Measurements from ENCODE around the gene SERPINB10. TPM values are rescaled to one million over a fixed set of nuclear protein-coding genes. Genes with fewer than 3 reads are reported as not detected.

The SERPINB10 gene
- polyA plus RNA-seq (2013, experiment 1 of 2; ENCODE audit: insufficient read length): not detected
- polyA plus RNA-seq (2013, experiment 2 of 2; ENCODE audit: insufficient read length): not detected

GRCh38 chr18:63907664-63908063 lies at the start of gene SERPINB10:
SERPINB10 (plus strand) TSS chr18:63907958; CDS start chr18:63915511, 7,553 bp downstream.
- DNase-seq: no peak

DNA sequence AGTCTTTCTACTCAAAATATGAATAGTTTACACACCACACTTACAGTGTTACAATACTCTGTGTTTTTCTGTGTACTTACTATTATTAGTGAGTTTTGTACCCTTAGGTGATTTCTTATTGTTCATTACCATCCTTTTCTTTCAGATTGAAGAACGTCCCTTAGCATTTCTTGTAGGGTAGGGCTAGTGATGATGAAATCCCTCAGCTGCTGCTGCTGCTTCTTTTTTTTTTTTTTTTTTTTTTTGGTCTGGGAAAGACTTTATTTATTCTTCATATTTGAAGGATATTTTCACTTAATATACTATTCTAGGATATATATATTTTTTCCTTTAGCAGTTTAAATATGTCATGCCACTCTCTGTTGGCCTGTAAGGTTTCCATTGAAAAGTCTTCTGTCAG lies 49.3 kb upstream of the SERPINB10 start:
- DNase-seq: no peak

- DNase-seq: no peak
Measured at GRCh38 chr18:63859781-63860475, 47.8 kb upstream of the SERPINB10 start.

DNA sequence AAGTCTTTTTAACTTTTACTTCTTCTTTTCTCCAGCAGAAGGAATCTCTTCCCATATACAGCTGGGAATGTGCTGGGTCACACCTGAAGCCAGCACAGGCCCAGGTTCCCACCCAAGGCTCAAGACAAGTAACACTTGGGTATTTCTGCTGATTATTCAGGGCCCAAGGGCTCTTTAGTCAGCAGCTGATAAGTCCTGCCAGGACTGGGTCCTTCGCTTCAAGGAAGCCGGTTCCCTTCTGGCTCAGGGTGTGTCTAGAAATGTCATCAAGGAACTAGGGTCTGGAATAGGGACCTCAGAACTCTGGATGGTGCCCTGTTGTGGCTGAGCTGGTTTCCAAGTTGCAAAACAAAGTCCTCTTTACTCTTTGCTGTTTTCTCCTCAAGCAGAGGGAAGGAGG lies 47.2 kb upstream of the SERPINB10 start:
- DNase-seq: no peak

DNA sequence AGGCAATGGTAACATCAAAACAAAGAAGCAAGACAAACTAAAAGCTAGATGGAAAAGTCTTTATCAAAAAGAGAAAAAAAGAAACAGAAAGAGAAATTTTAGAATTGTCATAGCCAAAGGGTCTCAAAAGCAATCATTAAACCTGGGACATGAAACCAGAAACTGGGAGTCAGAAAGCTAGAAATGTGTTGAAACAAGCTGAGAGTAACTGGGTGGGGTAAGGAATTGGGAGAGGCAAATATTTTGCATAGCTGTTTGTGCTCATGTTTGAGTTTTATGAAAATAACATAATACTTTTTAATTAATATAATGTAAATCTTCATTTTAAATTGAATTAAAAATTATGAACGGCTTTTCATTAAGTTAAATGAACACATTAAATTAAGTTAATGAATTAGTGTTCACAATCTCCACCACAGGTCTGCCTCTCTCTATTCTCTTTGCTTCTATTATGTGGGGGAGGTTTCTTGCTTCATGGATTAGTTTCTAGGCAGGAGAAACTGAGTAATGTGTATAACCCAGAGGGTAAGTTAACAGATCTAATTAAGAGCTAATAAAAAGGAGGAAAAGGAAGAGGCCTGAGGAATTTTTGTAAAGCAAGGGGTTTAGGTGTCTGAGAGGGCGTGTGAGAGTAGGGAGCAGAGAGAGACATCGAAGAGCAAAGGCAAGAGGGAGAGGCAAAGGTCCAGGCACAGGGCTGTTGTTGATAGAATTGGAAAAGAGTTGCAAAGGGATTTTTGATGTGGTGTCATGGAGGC lies 40.2 kb upstream of the SERPINB10 start:
- no peak for DNase-seq

DNA sequence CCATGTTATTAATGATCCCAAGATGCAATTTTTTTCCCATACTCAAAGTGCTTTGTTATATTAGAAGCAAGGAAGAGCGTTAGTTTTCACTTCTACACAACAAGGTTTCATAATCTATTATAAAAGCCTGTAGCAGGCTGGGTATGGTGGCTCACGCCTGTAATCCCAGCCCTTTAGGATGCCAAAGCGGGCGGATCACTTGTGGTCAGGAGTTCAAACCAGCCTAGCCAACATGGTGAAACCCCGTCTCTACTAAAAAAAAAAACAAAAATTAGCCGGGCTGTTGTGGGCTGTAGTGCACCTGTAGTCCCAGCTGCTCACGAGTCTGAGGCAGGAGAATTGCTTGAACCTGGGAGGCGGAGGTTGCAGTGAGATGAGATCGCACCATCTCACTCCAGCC lies 39.2 kb upstream of the SERPINB10 start:
- no peak for DNase-seq

DNA sequence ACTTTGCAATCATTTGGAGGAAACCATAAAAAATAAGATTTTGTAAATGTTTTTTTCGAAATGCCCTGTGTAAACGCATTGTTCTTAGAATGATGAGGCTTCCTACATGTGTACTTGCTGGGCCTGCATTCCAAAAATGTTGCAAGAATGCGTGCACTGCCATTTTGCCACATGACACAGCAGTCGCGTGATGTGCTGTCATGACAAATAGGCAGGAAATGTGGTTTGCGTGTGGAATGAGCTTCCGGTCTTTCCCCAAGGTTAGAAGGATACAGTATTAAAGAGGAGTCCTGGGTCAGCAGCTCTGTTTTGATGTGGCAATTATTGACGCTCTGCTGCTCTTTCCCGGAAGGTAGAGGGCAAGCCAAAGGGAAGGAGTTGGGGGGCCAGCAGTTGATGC lies 38.4 kb upstream of the SERPINB10 start:
- DNase-seq: peak; percentile 92

- peak; percentile 37 for DNase-seq
Measured at GRCh38 chr18:63869851-63870250, 37.9 kb upstream of the SERPINB10 start.

GRCh38 chr18:63871836-63872235 lies 35.9 kb upstream of the SERPINB10 start:
- no peak for DNase-seq

DNA sequence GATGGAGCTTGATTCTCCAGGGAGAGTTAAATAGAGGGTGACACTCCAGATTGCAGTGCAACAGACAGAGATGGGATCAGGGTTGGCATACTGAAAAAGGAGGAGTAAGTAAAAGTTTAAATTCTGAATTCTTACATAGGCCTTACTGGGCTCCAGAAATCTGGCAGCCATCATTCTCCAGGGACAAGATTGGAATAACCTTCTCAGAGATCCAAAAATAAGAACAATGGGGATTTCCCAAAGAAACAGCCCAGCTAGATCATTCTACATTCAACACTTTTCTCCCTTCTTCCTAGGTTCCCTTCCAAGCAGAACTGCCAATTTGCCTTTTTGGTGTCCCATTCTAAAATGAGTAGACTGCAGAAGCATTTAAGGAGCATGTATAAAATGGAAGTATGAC lies 35.2 kb upstream of the SERPINB10 start:
- no peak for DNase-seq

DNA sequence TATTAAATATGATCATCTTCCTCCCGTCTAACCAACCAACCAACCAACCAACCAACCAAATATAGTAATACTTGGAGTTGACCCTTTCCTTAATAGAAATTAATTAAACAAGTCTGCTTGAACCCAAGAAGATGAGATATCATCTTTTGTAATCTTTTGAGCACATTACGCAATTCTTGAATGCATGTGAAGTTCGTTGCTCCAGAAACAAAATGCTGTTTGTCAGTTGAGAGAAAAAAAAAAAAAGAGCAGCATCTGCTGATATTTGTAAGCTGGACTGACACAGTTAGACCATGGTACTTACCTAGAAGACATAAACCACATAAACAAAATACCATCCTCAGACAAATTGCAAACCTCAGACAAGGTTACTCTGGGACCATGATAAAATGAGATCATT lies 29.4 kb upstream of the SERPINB10 start:
- peak; percentile 34 for DNase-seq

GRCh38 chr18:63878925-63879324 lies 28.8 kb upstream of the SERPINB10 start:
- no peak for DNase-seq

DNA sequence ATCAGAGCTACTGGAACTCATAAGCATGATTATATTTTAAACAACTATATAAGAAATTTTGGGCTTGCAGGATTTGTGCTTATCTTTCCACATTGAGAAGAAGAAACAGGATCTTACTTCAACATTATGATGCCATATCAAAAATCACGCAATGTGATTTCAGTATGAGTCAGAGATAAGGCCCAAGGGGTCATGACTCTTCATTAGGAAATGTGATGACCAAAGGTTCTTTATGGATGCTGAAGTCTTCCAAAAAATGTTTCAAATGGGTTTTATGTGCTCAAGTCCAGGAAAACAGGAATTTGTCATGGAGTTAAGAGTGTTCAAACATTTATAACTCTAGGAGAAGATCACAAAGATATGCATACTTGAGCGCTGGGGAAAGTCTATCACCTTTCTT lies 28.0 kb upstream of the SERPINB10 start:
- DNase-seq: no peak

DNA sequence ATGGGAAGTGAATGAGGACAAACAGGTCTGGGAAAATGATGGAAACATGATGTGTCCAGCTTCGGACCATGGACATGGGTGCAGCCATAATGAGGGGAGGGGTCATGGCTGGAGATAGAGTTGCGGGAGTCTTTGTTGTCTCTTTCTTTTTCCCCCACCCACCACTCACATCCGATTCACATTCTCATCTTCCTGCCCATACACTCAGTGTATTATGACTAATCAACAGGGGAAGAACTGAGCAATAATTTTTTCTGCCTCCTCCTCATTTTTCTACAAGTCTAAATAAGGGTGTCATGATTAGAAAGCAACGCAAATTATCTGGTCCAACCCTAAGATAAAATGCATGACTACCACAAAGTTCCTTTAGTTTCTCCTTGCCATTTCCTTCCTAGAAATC lies 25.9 kb upstream of the SERPINB10 start:
- peak; percentile 52 for DNase-seq

DNA sequence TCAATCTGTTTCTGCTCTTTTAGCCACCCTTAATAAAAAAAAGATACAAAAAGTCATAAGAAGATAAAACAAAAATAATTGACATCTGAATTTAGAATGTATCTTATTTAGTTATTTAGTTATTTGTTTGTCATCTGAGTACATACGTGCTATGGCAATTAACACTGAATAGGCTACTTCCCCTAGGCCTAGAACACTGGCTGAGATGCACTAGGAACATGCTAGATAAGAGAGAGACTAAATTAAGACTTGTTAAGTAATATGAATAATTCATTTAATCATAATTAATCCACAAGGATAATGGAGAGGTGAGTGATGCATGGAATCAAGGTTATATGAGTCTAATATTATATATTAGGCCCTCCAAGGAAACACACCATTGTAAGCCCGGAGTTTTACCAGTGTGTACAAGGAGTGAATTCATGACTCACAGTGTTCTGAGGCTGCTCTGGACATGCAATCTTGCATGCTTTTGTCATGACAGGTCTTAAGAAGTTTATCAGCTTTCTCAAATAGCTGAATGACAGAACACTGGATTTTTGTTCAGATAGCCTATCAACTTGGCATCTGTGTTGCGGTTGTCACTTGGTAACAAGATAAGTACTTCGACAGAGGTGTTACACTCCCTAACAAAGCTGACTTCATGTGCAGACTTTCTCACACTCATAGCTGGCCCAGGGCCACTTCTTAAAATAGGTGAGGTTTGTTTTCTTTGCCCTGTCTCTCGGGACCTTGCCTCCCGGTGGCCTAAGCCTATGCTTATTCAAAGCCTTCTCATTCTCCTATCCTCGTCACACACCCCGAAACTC lies 25.2 kb upstream of the SERPINB10 start:
- DNase-seq: peak; percentile 92

DNA sequence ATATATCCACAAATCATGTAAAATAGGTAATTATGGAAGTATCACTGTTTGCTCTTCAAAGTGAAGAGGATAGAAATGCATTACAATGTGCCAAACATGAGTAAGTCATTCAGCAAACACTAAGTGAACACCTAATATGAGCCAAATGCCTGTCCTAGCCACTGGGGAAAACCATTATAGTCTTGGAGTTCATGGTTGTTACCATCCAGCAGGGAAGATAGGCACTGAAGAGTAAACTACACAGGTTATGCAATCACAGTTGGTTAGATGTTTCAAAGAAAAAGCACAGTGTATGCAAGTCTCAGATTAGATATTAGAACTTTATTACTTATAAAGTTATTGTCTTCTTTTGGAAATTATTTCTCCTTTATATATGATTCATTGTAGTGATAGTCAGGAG lies 24.1 kb upstream of the SERPINB10 start:
- DNase-seq: no peak

GRCh38 chr18:63887424-63887823 lies 20.3 kb upstream of the SERPINB10 start, which contains the start of gene SERPINB2:
SERPINB2 (plus strand) TSS chr18:63887705; CDS start chr18:63891445, 3,740 bp downstream.
- peak; percentile 35 for DNase-seq

- no peak for DNase-seq
Measured at GRCh38 chr18:63888470-63889190, 19.1 kb upstream of the SERPINB10 start.

- DNase-seq: no peak
Measured at GRCh38 chr18:63889626-63890025, 18.1 kb upstream of the SERPINB10 start.

DNA sequence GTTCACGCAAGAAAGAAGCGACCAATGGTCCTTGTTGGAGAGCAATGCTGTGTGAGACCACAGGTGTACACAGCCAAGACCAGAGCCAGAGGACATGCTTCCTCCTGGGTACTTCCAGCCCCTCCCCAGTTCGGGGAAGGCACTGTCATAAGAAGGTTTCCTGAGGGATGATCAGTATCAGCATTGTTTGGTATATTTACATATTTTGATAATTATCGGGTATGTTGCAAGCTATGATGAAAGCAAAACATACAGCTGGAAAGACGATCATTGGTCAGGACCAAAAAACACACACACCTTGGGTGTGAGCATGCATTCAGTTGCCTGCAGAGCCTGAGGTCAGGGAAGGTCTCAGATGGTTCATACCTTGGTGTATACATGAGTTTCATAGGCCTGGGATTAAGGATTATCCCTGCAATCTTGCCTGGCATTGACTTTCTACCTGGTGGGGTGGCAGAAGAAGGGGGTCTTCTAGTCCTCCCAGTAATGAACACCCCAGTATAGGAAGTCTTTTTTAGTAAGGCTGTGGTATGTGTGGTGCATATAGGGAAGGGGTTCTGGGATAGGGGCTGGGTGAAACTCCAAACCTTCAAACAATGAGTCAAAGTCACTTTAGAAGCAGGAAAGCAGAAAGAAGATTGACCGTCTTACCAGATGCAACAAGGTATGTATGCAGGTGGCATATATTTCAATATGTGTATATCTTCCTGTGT lies 17.4 kb upstream of the SERPINB10 start:
- no peak for DNase-seq

DNA sequence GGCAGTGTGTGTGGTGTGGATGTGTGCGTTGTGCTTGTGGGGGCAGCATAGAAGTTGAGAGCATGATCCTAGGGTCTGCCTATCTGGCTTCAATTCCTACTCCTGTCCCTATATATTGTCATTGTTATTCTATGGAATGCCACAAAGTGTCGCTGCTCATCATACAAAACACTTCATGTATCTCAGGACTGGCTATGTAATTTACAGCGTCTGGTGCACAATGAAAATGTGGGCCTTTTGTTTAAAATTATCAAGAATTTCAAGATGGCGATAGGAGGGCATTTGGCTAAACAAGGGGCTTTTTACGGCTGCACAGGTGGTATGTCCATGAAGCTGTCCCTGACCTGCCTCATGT lies 16.8 kb upstream of the SERPINB10 start:
- peak; percentile 27 for DNase-seq

DNA sequence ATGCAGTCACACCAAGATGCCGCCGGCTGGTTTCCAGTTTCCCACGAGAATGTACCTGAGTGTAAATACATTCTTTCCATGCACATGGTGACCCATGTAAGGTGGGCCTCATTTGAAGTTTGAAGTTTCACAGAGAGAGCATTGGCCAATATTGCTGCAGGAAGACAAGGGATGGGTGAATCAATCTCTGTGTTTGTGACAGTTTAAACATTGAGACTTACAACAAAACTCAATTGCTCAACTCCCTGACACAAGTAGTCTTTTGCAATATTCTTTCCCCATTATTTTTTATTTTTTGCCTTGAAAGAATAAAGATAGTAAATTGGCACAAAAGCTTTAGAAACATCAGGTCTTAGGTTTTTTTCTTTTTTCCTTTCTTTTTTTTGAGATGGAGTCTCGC lies 15.2 kb upstream of the SERPINB10 start:
- DNase-seq: no peak

Measured in fibroblast of skin of abdomen (primary cell).